HG02678 (cell line): Measurements from ENCODE around the gene ESYT1.

ENCODE experiments used
- ATAC-seq: cut with Tn5 transposase; IDR thresholded peaks from one replicate; pipeline ENCODE4 v1.9.1; 2021; ENCODE audit warnings: mild to moderate bottlenecking, moderate library complexity; ENCODE audit not compliant: unreplicated experiment

Gene ESYT1

DNA sequence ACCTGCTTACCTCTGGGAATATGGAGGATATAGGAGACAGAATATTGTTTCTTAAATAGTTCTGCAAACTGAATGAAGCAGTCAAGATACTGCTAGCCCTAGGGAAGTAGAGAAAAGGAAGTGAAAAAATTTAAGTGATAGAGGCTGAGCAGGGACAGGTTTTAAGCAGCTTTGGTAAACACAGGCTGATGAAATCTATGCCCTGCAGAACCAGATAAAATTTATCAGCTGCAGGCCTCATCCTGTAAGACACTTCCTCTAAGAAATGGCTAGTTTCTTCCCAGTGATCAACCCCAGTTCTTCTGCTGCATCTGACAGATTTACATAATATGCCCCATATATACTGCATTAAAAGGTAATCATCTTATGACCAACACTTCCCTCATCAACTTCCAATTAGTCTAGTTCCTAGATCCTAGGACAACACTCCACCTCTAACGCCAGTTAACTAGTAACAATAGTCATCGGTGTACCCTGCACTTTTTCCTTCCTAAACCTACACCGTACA is 1.3 kb upstream of the ESYT1 start:
- no peak for ATAC-seq

- ATAC-seq = no peak
Observed at GRCh38 chr12:56127485-56127887, 581 bp upstream of the ESYT1 start.

DNA sequence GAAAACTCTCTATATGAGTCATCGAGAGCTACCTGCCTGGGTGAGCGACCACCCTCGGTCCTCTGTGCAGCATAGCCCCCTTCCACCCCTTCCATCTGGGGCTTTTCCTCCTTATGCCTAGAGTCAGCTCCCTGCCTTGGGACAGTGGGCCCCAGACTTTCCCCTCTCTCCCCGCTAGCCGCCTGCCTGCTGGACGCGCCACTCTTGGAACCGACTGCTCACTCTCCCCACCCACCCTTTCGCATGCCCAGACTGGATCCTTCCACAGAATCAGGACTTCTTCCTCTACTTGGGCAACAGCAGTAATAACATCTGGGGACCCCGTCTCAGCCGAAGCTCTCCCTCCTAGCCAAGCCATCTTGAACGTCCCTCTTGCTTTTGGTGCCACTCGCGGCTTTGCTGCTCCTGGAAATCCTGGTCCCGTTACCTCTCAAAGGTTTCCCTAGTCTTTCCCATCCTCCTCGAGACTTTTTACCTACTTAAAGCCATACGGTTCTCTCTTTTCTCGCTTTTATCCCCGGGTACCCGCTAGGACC is 671 bp downstream of the ESYT1 start:
- ATAC-seq = no peak

GRCh38 chr12:56129206-56129941 is 1.3 kb downstream of the ESYT1 start:
- ATAC-seq = peak; percentile 37

GRCh38 chr12:56129942-56130495 is 2.0 kb downstream of the ESYT1 start:
- ATAC-seq = no peak

- no peak for ATAC-seq
Observed at GRCh38 chr12:56130876-56131275, 2.8 kb downstream of the ESYT1 start.

DNA sequence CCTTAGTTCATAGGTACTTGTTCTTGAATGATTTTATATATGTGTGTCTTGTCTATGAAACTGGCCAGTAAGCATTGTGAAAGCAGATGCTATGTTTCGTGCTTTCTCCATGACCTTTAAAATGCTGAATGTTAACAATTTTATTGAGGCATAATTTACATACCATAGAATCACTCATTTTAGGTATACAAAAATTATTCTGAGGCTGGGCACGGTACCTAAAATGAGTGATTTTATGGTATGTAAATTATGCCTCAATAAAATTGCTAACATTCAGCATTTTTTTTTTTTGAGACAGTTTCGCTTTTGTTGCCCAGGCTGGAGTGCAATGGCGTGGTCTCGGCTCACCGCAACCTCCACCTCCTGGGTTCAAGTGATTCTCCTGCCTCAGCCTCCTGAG is 6.8 kb downstream of the ESYT1 start:
- no peak for ATAC-seq

- no peak for ATAC-seq
Observed at GRCh38 chr12:56137853-56138571, 9.9 kb downstream of the ESYT1 start.

DNA sequence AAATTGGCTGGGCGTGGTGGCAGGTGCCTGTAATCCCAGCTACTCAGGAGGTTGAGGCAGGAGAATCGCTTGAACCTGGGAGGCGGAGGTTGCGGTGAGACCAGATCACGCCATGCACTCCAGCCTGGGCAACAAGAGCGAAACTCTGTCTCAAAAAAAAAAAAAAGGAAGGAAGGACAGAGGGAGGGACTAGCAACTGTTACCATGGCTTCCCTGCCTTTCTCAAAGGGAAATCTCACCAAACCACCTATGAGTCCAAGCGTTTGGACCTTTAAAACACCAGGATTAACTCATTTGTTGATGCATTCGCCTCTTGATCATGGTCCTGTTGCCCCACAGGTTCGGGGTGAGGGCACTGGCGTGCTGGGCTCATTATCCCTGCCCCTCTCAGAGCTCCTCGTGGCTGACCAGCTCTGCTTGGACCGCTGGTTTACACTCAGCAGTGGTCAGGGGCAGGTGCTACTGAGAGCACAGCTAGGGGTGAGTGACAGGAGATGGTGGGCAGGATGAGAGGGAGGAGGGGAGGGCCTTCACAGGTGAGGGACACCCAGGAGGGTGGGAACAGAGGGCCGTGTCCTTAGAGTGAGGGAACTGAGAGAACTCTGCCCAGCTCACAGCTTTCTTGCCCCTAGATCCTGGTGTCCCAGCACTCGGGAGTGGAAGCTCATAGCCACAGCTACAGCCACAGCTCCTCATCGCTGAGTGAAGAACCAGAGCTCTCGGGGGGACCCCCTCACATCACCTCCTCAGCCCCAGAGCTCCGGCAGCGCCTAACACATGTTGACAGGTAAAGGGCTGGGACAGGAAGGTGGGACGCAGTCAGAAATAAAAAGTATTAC is 14.1 kb downstream of the ESYT1 start:
- no peak for ATAC-seq

GRCh38 chr12:56143217-56143616 is 15.2 kb downstream of the ESYT1 start:
- no peak for ATAC-seq

GRCh38 chr12:56143870-56144269 is 15.8 kb downstream of the ESYT1 start:
- no peak for ATAC-seq

GRCh38 chr12:56145217-56145616 is 17.1 kb downstream of the ESYT1 start:
- ATAC-seq = no peak

GRCh38 chr12:56146492-56147460 is 18.7 kb downstream of the ESYT1 start:
- no peak for ATAC-seq

- no peak for ATAC-seq
Observed at GRCh38 chr12:56150563-56150962, 22.5 kb downstream of the ESYT1 start.

- peak; percentile 50 for ATAC-seq
Observed at GRCh38 chr12:56151672-56152131, 23.6 kb downstream of the ESYT1 start.

DNA sequence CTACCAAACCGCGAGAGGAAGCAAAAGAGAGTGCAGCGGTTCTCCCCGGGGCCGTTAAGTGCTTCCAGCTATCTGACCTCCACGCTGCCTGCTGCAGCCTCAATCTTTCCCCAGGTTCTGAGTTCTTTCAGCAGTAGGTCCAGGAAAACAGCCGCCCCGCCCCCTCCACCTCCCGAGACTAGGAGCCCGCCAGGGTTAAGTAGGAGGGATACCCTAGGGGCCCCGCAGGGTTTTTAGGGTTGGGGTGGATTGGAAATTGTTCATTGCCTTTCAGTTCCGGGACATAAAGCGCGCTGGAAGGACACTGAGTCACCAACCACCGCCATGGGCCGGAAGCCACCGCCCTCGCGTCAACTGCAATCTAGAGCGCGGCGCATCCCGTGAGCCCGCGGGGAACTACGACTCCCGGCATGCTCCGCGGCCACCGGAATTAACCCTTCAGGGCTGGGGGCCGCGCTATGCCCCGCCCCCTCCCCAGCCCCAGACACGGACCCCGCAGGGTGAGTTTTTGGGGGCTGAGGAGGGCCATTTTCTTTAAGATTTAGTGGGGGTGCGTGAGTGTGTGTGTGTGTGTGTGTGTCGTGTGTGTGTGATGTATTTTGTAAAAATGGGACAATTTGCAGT is 24.2 kb downstream of the ESYT1 start, which contains the start of gene MYL6B:
TSS of gene MYL6B (plus strand) at position 456 of the 624 bp plus-strand sequence. CDS start 1,332 bp downstream, outside the sequence.
- peak; percentile 89 for ATAC-seq

GRCh38 chr12:56152756-56153677 is 24.9 kb downstream of the ESYT1 start:
- no peak for ATAC-seq

DNA sequence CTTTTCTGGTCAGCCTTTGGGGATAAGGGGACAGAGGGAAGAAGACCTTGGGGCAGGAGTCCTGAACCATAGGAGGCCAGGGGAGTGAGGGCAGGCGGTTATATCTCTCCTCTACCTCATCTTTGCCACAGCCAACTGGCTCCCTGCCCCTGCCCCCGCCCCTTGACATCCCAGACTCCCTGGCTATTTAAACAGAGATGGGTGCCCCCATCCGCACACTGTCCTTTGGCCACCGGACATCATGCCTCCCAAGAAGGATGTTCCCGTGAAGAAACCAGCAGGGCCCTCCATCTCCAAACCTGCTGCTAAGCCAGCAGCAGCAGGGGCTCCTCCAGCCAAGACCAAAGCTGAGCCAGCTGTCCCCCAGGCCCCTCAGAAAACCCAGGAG is 25.6 kb downstream of the ESYT1 start:
- no peak for ATAC-seq
